ENCODE results near the gene ANKLE1. TPM values are rescaled to one million over a fixed set of nuclear protein-coding genes. Genes with fewer than 3 reads are reported as not detected.

The ANKLE1 gene
- total and polyA plus RNA-seq, 2 experiments from 2014 or later: 0.29 to 0.90 TPM

DNA sequence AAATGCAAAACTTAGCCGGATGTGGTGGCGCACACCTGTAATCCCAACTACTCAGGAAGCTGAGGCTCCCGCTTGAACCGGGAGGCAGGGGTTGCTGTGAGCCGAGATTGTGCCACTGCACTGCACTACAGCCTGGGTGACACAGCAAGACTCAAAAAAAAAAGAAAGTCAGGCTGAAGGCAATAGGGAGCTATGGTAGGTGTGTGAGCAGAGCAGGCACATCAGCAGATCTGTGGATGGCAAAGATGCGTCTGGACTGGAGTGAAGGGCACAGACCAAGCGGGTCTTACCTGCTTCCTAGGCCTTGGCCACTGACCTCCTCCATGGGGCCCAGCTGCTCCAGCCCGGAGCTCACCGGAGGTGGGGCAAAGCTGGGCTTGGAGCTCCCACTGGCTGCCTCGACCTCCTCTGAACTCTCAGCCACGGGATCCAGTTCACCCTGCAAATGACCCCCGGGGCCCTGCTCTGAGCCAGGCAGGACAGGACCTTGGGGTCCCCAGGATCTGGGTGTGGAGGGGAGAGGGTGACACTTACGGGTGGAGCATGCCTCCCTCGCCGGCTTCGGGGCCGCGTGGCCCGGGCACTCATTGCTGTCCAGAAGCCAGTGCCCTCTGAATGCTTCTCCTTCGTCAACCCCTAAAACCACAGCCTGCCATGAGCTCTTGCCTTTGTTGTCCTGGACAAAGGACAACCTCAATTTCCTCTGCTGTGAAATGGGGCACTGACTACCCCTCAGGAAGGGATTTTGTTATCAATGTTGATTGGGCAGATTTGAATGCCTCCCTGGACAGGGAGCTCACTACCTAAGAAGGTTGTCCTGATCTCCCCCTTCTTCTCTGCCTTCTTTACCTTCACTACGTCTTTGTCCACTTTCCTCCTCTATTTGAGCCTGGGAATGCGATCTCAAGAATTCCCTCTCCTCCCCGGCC, 17.7 kb upstream of the ANKLE1 start:
- Histone ChIP-seq H4K20me1 (ENCODE audit: insufficient read depth, poor library complexity, severe bottlenecking) (no peaks in the 10 kb centered on the region), H3K27ac (no peak overlapping the region), H3K9me2 (replicated peaks; ENCODE audit: insufficient read depth) (no peaks in the 10 kb centered on the region), H3K4me3 (no peak overlapping the region), H3K4me1 (ENCODE audit: insufficient read depth) (peaks cover 4% of the 10 kb centered on the region), H3K79me2 (peaks cover 9% of the 10 kb centered on the region), H3K9me3 (ENCODE audit: low read depth) (no peaks in the 10 kb centered on the region), H3K27me3 (no peaks in the 10 kb centered on the region), H3K36me3 (replicated peaks; ENCODE audit: insufficient read depth, low read depth) (no peaks in the 10 kb centered on the region), H2AFZ (no peak overlapping the region), H3K4me2 (no peak overlapping the region)
- no peak for DNase-seq (ENCODE audit: low spot score)
- TF ChIP-seq EZH2phosphoT487 (IDR thresholded peaks at IDR 0.05; ENCODE audit: low read depth, severe bottlenecking, unreplicated experiment): no peak
- TF ChIP-seq EZH2 (IDR thresholded peaks at IDR 0.05; ENCODE audit: borderline replicate concordance): no peak
- TF ChIP-seq, protein P1, sequence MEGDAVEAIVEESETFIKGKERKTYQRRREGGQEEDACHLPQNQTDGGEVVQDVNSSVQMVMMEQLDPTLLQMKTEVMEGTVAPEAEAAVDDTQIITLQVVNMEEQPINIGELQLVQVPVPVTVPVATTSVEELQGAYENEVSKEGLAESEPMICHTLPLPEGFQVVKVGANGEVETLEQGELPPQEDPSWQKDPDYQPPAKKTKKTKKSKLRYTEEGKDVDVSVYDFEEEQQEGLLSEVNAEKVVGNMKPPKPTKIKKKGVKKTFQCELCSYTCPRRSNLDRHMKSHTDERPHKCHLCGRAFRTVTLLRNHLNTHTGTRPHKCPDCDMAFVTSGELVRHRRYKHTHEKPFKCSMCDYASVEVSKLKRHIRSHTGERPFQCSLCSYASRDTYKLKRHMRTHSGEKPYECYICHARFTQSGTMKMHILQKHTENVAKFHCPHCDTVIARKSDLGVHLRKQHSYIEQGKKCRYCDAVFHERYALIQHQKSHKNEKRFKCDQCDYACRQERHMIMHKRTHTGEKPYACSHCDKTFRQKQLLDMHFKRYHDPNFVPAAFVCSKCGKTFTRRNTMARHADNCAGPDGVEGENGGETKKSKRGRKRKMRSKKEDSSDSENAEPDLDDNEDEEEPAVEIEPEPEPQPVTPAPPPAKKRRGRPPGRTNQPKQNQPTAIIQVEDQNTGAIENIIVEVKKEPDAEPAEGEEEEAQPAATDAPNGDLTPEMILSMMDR (IDR thresholded peaks at IDR 0.05; ENCODE audit: poor library complexity): no peak
- WGBS (ENCODE audit: low lambda C conversion rate, missing lambda C conversion rate): 91% methylated on average over 23 of the region's 23 CpGs

DNA sequence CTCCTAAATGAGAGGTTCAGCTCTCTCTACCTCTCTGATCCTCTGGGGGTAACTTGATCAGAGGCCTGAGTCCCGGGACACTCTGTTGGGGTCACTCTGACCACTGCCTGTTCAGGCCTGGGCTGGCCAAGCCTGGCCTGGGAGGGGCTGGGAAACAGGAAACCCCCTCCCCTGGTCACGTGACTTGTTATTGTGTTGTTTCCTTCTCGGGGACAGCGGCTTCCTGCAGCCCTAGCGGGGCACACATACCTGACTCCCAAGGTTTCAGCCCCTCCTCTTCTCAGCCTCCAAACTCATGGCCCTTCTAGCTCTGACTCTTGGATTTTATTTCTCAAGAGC, 17.1 kb upstream of the ANKLE1 start, which contains the start of gene USHBP1:
TSS of gene USHBP1 (minus strand) at position 105 of the 339 bp plus-strand sequence. CDS start 446 bp downstream, outside the sequence.
- Histone ChIP-seq H4K20me1 (ENCODE audit: insufficient read depth, poor library complexity, severe bottlenecking) (no peaks in the 10 kb centered on the region), H3K9me2 (replicated peaks; ENCODE audit: insufficient read depth) (no peaks in the 10 kb centered on the region), H2AFZ (no peak within 1 kb of the TSS), H3K9me3 (ENCODE audit: low read depth) (no peaks in the 10 kb centered on the region), H3K4me3 (no peak within 1 kb of the TSS), H3K27me3 (no peaks in the 10 kb centered on the region), H3K79me2 (peaks cover 10% of the 10 kb centered on the region), H3K4me2 (no peak within 1 kb of the TSS), H3K27ac (no peak within 1 kb of the TSS), H3K4me1 (ENCODE audit: insufficient read depth) (peaks cover 4% of the 10 kb centered on the region), H3K36me3 (replicated peaks; ENCODE audit: insufficient read depth, low read depth) (no peaks in the 10 kb centered on the region)
- 57% methylated on average over 5 of the region's 5 CpGs for WGBS (ENCODE audit: low lambda C conversion rate, missing lambda C conversion rate)
- TF ChIP-seq EZH2phosphoT487 (IDR thresholded peaks at IDR 0.05; ENCODE audit: low read depth, severe bottlenecking, unreplicated experiment): no peak
- TF ChIP-seq EZH2 (IDR thresholded peaks at IDR 0.05; ENCODE audit: borderline replicate concordance): no peak
- TF ChIP-seq, protein P1 (IDR thresholded peaks at IDR 0.05; ENCODE audit: poor library complexity): no peak
- DNase-seq (ENCODE audit: low spot score): no peak

DNA sequence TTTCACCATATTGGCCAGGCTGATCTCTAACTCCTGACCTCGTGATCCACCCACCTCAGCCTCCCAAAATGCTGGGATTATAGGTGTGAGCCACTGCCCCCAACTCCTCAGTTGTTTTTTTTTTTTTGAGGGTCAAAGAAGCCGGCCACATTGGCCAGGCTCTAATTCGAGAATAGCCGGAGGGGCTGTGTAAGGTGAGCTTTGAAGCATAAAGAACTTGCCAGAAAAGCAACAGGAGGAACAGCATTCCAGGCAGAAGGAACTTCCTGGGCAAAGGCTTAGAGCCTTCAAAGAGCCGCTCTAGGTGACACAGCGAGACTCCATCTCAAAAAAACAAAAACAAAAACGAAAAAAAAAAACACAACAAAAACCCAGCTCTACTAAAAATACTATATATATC, 15.7 kb upstream of the ANKLE1 start:
- DNase-seq (ENCODE audit: low spot score): no peak
- Histone ChIP-seq H3K27me3 (no peaks in the 10 kb centered on the region), H3K4me2 (no peak overlapping the region), H2AFZ (no peak overlapping the region), H3K9me2 (replicated peaks; ENCODE audit: insufficient read depth) (no peaks in the 10 kb centered on the region), H3K4me1 (ENCODE audit: insufficient read depth) (peaks cover 4% of the 10 kb centered on the region), H3K9me3 (ENCODE audit: low read depth) (no peaks in the 10 kb centered on the region), H3K27ac (no peak overlapping the region), H3K36me3 (replicated peaks; ENCODE audit: insufficient read depth, low read depth) (no peaks in the 10 kb centered on the region), H4K20me1 (ENCODE audit: insufficient read depth, poor library complexity, severe bottlenecking) (no peaks in the 10 kb centered on the region), H3K79me2 (peaks cover 12% of the 10 kb centered on the region), H3K4me3 (no peak overlapping the region)
- 84% methylated on average over 7 of the region's 7 CpGs for WGBS (ENCODE audit: low lambda C conversion rate, missing lambda C conversion rate)
- TF ChIP-seq EZH2 (IDR thresholded peaks at IDR 0.05; ENCODE audit: borderline replicate concordance): no peak
- TF ChIP-seq, protein P1 (IDR thresholded peaks at IDR 0.05; ENCODE audit: poor library complexity): no peak
- TF ChIP-seq EZH2phosphoT487 (IDR thresholded peaks at IDR 0.05; ENCODE audit: low read depth, severe bottlenecking, unreplicated experiment): no peak

All from hepatocyte (in vitro differentiated cells).